ENCODE measurements around the gene CCDC40. TPM values are rescaled to one million over a fixed set of nuclear protein-coding genes. Genes with fewer than 3 reads are reported as not detected.
A peak's percentile ranks its signal among the peaks of the same experiment; 100 is the strongest.

The CCDC40 gene
- total and polyA plus RNA-seq, 2 of the 13 experiments (the other 11 are each of a cell fraction or from before 2014, with no cell fraction given) = 4.1 to 5.5 TPM

DNA sequence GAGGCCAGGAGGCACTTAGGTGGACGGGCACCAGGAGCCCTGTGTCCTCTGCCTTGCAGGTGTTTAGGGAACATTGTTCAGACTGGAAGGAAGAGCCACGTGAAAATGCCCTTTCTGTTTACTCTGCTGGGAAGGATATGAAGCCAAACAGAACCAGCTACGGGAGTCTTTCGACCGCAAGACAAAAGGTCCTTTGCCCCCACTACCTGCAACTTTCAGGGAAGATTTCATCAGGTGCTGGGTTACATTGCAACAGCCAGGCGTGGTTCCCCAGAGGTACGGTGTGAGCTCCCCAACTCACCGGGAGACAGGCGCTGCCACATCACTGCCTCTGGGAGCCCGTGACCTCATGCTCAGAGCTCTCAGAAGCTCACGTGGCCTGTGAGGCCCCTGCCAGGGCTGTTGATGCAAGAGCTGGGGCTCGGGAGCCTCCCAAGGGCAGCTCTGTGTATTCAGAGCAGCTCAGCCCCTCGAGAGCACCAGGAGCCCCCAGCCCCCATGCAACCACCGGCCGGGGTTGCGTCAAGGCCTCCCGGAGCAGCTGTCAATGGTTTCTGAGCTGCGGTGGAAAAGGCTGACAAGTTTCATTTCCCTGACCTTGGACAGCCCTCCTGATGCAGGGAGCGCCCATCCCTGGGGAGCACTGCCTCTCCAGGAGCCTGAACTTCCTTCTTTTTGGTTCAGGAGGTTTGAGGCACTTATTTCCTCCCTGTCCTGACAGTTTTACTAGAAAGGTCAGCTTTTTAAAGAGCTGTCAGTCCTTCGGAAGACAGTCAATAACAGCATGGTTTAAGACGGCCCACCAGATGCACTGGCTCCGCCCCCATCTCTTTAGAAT is 42.8 kb upstream of the CCDC40 start (continued):
- 0 out of 2 replicates have a peak, but pooled peaks have one; percentile 9 for TF ChIP-seq HCFC1 (IDR thresholded peaks at IDR 0.05; ENCODE audit: low read depth, low read length)
- TF ChIP-seq ZNF343 (CRISPR knock-in tag; IDR thresholded peaks at IDR 0.05) = 0 out of 2 replicates have a peak, but pooled peaks have one; percentile 68
- peak; percentile 86 for TF ChIP-seq HOXD1 (CRISPR knock-in tag; IDR thresholded peaks at IDR 0.05)
- TF ChIP-seq HMGA1 (CRISPR knock-in tag; conservative IDR thresholded peaks at IDR 0.05) = no peak
- no peak for TF ChIP-seq ZNF251 (CRISPR knock-in tag; IDR thresholded peaks at IDR 0.05)
- no peak for TF ChIP-seq MTA3 (CRISPR knock-in tag; IDR thresholded peaks at IDR 0.05)
- peak; percentile 83 for TF ChIP-seq HNF1A (IDR thresholded peaks at IDR 0.05; ENCODE audit: low read depth)
- peak; percentile 96 for TF ChIP-seq HNF1A (CRISPR knock-in tag; IDR thresholded peaks at IDR 0.05; ENCODE audit: borderline replicate concordance)
- TF ChIP-seq ZFP36L2 (CRISPR knock-in tag; IDR thresholded peaks at IDR 0.05) = no peak; the same call in 1 of the 2 replicates
- peak; percentile 97 for TF ChIP-seq KDM2A (CRISPR knock-in tag; IDR thresholded peaks at IDR 0.05; ENCODE audit: borderline replicate concordance, low read depth)
- TF ChIP-seq PTBP1 (IDR thresholded peaks at IDR 0.05; ENCODE audit: low read depth, low read length, poor library complexity, severe bottlenecking) = peak; percentile 94
- TF ChIP-seq, protein P1, sequence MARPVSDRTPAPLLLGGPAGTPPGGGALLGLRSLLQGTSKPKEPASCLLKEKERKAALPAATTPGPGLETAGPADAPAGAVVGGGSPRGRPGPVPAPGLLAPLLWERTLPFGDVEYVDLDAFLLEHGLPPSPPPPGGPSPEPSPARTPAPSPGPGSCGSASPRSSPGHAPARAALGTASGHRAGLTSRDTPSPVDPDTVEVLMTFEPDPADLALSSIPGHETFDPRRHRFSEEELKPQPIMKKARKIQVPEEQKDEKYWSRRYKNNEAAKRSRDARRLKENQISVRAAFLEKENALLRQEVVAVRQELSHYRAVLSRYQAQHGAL (CRISPR knock-in tag; IDR thresholded peaks at IDR 0.05; ENCODE audit: not compliant biosample characterization) = peak; percentile 94
- TF ChIP-seq TEAD3 (CRISPR knock-in tag; optimal IDR thresholded peaks at IDR 0.05; ENCODE audit: borderline replicate concordance) = peak; percentile 81
- TF ChIP-seq ARNTL (CRISPR knock-in tag; IDR thresholded peaks at IDR 0.05) = peak; percentile 100
- peak; percentile 83; the same call in 1 of the 2 replicates for TF ChIP-seq ZNF383 (CRISPR knock-in tag; IDR thresholded peaks at IDR 0.05; ENCODE audit: borderline replicate concordance)
- peak; percentile 98 for TF ChIP-seq MXD4 (CRISPR knock-in tag; IDR thresholded peaks at IDR 0.05)
- no peak for TF ChIP-seq NPAS2 (CRISPR knock-in tag; IDR thresholded peaks at IDR 0.05; ENCODE audit: borderline replicate concordance)
- TF ChIP-seq ZNF367 (CRISPR knock-in tag; IDR thresholded peaks at IDR 0.05; ENCODE audit: borderline replicate concordance) = no peak
- peak; percentile 78; the same call in 1 of the 2 replicates for TF ChIP-seq ZNF275 (CRISPR knock-in tag; IDR thresholded peaks at IDR 0.05; ENCODE audit: borderline replicate concordance)
- no peak for TF ChIP-seq ZNF549 (CRISPR knock-in tag; IDR thresholded peaks at IDR 0.05)
- peak; percentile 61; the same call in 1 of the 2 replicates for TF ChIP-seq ZNF337 (CRISPR knock-in tag; IDR thresholded peaks at IDR 0.05; ENCODE audit: borderline replicate concordance, low read depth)
- no peak for TF ChIP-seq NFIB (CRISPR knock-in tag; IDR thresholded peaks at IDR 0.05; ENCODE audit: borderline replicate concordance)
- TF ChIP-seq ZNF878 (CRISPR knock-in tag; IDR thresholded peaks at IDR 0.05) = peak; percentile 97
- peak; percentile 18; the same call in 1 of the 2 replicates for TF ChIP-seq RFX3 (CRISPR knock-in tag; IDR thresholded peaks at IDR 0.05)
- peak; percentile 43; the same call in 1 of the 2 replicates for TF ChIP-seq NFYB (CRISPR knock-in tag; IDR thresholded peaks at IDR 0.05)
